Measurements from ENCODE around the gene PNLIPRP2.

PNLIPRP2 gene

DNA sequence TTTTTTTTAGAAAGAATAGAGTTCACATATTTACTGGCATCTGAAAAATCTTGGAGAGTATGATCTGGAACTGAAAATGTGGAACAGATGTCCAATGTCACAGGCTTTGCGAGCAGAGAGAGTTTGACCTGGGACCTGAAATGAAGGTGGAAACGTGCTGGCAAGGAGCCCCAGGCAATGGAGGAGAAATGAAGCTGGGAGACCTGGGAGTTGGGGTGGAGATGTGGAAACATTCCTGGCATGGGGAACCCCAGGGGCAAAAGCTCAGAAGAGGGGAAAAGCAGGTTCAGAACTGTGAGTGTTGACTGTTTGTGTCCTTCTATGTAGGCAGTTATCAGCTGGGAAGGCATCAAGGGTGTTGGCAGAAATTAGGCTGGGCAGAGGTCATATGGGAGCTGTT is 7.3 kb upstream of the PNLIPRP2 start:
- DNase-seq, result no peak

DNA sequence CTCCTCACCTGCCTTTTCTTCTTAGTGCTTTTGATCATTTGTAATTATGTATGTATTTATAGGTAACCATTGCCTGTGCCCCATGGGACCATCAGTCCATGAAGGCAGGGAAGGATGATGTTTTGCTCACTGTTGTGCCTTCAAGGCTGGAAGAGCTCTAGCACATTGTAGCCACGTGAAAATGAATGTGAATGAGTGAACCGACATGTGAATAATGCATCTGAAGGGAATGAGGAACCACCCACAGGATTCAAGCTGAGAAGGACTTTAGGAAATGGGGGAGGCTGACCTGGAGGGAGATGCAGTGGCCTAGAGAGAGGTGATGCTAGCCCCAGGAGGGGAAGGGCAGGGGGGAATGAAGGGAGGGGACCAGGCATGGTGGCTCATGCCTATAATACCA is 6.0 kb upstream of the PNLIPRP2 start:
- DNase-seq, result no peak

DNA sequence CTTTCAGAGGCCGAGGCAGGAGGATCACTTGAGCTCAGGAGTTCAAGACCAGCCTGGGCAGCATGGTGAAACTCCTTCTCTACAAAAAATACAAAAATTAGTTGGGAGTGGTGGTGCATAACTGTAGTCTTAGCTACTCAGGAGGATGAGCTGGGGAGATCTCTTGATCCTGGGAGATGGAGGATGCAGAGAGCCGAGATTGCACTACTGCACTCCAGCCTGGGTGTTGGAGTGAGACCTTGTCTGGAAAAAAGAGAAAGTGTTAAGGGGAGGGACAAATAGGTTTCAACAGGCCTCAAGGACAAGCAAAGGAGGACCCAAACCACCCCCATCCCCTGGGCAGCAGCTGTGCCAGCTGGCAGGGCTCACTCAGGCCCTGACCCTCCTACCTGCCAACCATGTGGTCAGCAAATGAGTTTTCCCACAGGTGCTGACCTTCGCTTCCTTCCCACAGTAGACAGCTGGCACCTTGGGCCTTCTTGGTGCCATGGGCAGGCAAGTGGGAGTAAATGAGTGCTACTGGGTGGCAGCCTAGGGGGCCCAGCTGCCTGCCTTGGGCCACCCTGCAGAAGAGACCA is 5.5 kb upstream of the PNLIPRP2 start:
- no peak for DNase-seq

DNA sequence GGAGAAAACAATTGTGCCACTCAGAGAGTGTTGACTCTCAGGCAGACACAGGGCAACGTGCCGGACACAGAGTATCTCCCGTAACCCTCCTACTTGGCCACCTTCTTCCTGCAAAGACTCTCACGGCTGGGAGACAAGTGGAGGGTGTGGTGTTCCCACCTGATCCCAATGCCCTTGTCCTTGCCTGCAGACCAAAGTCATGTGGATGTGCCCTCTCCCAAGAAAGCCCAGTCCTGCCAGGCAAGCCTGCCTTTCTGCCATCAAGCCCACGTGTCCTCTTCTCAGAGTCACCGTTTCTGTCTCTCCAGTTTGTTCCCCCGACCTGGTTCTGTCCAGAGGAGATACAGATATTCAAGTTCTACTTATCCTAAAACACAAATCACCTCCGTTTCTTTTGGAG is 723 bp downstream of the PNLIPRP2 start:
- no peak for DNase-seq

DNA sequence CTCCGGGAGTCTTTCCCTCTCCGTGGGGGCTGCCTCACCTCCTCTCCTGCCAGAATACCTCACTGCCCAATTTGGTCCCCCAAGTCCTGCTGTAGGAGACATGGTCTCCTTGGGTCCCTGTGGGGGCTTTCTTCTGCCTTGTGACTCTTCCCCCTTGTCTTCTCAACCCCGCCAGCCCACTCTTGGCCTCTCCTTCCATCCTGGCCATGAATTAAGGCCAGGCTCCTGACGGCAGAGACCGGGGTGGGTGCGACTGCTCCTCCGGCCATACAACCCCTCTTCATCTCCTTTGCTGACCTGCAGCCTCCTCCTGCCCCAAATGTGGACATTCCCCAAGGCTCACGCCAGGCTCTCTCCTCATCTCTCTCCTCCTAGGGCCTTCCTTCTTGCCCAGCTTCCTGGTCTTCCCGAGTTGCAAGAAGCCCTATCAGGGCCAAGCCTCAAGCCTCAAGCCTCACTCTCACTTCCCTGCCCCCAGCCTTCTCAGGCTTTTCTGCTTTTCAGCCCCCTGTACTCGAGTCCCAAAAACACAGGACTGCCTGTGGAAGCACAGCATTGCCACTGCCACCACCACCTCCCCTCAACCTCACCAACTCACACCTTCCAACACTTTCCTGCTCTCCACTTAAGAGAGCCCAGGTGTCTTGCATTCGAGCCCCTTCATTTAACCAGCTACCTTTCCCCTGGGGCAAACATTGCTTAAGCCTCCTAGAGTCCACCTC is 1.3 kb downstream of the PNLIPRP2 start:
- DNase-seq, result no peak

DNA sequence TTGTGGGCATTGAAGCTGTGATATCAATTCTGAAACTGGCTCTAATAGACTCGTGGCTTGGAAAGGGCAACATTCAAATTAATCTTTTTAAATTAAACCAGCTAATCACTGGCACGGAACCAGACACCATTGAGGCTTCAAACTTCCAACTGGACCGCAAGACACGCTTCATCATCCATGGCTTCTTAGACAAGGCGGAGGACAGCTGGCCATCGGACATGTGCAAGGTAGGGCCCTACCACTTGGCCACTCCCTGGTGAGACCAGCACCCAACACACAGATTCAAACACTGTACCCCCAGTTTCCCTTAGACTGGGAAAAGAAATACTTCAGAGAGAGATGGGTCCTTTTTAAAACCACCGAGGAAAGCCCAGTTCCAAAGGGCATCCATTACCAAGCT is 5.1 kb downstream of the PNLIPRP2 start:
- DNase-seq, result no peak

DNA sequence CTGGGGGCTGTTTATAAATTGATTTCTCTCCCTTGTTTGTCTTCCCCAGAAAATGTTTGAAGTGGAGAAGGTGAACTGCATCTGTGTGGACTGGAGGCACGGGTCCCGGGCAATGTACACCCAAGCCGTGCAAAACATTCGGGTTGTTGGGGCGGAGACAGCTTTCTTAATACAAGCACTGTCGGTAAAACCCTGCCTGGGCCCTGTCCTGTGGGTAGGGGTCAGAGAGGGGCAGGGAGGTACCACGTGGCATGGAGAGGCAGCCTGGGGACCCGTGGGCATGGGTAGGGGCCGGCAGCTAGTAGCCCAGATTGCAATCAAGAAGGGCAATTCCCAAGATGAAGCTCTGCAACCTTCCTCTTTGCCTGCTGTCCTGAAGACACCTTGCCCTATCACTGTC is 6.1 kb downstream of the PNLIPRP2 start:
- DNase-seq, result no peak

DNA sequence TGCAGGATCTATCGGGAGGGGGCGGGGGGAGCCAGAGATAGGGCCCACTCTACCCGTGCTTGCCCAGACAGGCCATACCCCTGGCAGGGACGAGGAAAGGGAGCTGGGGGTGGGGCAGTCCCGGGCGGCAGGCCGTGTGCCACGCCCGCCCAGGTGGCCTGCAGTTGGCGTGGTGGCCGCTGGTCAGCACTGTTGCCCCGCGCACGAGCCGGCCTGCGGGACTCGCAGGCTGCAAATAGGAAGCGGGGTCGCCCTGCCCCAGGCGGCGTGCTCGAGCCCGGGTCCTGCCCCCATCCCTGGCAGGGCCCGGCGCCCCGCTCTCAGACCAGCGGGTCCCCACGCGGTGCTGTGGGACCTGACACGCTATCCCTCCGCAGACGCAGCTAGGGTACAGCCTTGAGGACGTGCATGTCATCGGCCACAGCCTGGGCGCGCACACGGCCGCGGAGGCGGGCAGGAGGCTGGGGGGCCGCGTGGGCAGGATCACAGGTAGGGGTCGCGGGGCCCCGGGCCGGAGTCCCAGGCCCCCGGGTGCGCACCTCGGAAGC is 6.7 kb downstream of the PNLIPRP2 start:
- DNase-seq, result peak; percentile 28

DNA sequence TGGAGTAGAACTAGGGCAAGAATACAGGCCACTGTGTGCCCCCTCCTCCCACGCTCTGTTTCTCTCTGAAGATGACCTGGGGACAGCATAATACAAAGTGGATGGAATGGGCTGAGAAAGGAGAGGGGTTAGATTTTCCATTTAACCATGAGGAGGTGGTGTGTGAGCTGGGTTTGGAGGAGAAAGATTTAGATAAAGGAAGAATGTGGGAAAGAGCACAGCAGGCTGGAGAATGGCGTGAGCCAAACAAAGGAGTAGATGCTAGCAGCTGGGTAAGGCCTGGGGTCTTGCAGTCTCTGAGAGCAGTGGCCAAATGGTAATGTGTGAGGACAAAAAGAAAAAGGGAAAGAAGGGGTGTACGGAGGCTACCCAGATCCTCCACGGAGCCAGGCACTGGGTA is 8.6 kb downstream of the PNLIPRP2 start:
- DNase-seq, result no peak

DNA sequence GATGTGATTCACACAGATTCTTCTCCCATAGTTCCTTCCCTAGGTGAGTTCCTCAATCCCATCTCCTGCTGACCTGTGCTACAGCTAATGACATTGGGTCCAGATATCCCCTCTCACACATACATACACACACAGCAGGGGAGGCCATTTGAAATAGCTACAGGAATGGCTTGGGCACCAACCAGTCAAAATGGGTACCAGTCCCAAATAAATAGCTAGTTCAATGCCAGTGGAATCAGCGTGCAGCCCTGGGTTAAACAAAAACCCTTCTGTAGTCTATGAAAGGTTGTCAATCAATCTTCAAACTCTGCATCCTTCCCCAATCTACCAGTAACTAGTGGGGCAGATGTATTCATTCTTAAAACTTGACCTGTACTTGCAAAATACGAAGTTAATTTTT is 9.3 kb downstream of the PNLIPRP2 start:
- DNase-seq, result no peak

DNA sequence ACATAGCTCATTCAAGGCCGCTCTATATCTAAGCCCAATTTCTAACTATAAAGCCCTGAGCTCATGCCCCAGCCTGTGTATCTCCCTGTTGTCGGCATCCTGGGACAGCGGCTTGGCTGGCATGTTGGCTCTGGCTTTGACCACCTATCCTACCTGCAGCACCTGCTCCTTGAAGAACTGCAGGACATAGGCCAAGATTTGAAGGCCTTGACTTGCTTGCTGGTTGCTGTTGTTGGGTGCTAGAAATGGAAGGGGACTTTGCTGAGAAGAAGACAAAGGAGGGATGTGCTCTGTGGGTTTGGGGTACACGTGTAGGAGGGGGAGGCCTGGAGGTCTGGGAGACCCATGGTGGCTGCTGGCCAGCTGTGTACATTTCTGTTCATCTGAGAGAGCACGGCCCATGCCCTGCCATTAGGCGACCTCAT is 11.1 kb downstream of the PNLIPRP2 start:
- DNase-seq, result no peak

DNA sequence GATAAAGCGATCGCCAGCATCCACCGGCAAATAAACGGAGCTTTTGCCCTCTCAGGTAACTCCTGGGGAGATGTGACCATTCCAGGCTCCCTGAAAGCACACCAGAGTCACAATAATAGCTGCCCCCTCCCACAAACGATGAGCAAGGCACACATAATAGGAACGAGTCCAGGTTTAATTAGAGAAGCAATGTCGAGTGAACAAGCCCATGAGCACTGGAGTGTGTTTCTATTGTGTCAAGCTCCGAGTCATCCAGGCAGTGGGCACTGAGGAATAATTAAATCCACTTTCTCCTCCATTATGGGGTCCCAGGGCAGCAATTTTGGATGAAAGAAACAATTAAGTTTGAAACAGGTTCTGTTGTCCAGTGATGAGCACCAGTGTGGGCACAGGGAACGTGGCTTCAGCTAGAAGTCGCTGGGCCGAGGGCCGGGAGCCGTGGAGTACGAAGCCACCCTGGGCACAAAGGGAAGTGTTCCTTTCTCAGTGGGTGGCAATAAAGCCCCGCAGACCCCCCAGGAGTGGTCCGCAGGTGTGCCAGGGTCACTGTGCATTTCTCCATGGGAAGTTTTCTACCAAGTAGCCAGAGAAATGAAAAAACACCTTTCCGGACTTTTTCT is 12.0 kb downstream of the PNLIPRP2 start:
- no peak for DNase-seq

DNA sequence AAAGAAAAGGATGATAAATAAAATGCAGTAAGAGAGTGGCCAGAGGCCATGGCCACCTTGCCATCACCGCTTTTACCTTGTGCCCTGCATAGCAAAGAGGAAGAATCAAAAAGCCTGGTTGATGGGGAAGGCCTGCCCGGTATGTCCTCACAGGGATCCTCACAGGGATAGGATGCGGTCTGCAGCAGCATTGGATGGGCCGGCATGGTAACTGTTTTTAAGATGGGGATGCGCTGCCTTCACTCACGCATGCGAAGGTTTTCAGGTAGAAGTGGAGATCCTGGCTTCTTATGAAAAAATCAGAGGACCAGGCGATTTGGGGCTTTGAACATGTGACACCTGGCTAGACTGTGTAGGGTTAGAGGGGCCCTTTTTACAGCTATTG is 12.5 kb downstream of the PNLIPRP2 start:
- DNase-seq, result no peak

DNA sequence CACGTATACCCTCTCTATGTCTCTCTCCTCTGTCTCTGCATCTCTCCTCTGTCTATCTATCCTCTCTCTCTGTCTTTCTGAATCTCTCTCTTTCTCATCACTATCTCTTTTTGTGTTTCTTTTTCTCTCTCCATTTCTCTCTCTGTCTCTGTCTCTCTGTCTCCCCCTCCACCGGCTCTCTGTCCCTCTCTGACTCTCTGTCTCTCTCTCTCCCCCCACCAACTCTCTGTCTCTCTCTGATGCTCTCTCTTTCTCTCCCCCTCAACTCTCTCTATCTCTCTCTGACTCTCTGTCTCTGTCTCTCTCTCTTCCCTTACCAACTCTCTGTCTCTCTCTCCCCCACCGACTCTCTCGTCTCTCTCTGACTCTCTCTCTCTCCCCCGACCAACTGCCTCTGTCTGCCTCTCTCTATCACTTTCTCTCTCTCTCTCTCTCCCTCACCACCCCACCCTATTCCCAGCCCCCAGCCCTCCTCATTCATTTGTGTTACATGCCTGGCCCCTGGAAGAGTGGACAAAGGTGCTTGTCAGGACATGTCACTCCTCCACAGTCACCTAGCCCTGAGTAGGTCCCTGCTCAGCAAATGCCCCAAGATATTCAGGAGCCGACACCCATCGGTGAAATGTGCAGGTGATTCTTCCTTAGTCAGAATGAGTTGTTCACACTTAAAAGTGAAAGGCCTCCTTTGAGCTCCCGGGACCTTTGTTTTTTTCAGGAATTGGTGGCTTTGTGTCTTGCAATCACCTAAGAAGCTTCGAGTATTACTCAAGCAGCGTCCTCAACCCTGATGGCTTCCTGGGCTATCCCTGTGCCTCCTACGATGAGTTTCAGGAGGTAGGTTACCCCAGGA is 13.6 kb downstream of the PNLIPRP2 start:
- DNase-seq, result no peak

DNA sequence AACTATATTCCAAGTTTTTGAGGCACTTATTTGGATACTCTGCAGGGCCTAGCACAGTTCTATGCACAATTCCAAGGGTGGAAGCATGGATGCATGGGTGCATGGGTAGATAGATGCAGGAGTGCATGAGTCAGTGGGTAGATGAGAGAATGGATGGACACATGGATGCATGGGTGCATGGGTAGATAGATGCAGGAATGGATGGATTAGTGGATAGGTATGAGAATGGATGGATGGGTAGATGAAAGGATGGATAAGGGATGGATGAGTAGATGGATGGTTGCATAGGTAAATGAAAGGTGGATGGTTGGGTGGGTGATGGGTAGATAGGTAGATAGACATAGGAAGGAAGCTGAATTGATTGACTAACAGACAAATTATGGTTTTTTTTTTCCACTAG is 15.6 kb downstream of the PNLIPRP2 start:
- no peak for DNase-seq

DNA sequence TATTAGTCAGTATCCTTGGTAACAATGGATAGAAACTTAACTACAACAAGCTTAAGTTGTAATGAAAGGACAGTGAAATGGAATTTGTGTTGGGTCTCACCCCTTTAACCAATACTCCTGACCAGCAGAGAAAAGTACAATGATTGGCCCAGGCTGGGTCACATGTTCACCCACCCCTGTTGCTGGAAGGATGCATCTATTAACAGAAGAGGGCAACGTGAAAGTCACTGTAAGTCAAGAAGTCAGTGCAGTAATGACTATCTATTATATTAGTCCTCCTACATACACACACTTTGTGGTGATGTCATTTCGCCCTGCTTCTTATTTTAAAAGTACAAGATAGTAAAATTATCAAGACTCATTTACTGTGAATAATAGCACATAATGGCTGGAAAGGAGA is 16.2 kb downstream of the PNLIPRP2 start:
- DNase-seq, result no peak

DNA sequence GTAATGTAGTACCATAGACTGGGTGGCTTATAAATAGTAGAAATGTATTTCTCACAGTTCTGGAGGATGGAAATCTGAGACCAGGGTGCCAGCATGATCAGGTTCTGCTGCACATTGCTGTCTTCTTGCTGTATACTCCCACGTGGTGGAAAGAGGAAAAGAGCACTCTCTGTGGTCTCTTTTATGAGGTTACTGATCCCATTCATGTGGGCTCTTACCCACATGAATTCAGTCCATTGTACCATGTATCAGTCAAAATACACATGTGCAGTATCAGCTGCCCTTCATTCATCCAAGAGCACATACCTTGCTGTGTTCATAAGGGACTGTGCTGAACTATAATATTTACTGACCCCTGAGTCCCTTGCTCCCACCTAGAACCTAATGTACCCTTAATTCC is 17.1 kb downstream of the PNLIPRP2 start:
- DNase-seq, result no peak

DNA sequence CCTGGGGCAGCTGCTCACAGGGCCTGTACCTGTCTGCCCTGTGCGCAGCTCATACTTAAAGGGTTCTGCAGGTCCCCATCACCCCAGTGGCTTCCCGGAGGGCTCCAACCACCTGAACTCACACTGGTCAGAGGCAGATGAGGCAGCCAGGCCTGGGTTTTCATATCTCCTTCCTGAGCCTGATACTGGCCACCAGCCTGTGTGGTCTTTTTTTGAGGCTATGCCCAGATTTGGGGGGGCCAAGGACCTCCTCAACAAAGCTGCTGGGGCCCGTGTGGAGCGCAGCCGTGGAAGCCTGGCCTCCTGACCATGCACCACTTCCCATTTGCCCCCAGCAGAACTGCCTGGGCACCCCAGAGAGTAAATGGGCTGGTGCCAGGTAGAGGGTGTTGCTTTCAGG is 25.7 kb downstream of the PNLIPRP2 start:
- DNase-seq, result no peak

DNA sequence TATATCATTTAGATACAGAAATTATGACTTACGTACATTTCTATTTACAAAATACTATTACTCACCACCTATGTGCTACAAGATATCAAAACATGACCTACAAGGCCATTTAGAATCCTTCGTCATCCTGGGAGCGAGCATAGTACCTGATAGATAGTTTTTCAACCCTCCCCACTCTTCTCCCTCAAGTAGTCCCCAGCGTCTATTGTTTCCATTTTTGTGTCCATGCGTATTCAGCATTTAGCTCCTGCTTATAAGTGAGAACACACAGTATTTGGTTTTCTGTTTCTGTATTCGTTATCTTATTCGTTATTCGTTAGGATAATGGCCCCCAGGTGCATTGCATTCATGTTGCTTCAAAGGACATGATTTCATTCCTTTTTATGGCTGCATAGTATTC is 28.1 kb downstream of the PNLIPRP2 start:
- DNase-seq, result no peak

DNA sequence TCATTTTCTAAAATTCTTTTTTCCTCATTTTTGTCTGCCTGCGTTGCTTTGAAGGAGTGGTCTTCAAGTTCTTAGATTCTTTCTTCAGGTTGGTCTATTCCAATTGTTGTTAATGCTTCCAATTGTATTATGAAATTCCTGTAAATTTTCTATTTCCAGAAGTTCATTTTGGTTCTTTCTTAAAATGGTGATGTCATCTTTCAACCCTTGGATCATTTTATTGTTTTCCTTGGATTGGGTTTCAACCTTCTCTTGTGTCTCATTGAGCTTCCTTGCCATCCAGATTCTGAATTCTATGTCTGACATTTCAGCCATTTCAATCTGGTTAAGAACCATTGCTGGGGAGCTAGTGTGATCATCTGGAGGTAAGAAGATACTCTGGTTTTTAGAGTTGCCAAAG is 33.1 kb downstream of the PNLIPRP2 start:
- no peak for DNase-seq

DNA sequence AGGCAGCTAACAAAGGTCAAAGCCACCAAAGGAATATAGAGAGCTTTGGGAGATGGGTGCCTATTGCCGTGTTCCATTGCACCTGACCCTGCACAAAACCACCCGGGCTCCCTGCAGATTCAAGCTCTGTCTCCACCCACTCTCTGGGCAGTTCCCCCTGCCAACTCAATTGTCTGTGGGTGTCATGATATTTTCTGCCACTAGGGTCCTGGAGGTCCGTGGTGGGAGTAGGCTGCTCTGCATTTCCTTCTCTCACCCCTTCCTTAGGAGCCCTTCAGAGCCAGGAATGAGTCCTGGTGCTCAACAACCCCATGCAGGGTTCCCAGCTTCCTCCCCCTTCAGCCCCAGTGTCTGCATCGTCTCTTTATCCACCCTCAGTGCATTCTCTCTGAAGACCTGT is 34.1 kb downstream of the PNLIPRP2 start:
- peak; percentile 10 for DNase-seq

DNA sequence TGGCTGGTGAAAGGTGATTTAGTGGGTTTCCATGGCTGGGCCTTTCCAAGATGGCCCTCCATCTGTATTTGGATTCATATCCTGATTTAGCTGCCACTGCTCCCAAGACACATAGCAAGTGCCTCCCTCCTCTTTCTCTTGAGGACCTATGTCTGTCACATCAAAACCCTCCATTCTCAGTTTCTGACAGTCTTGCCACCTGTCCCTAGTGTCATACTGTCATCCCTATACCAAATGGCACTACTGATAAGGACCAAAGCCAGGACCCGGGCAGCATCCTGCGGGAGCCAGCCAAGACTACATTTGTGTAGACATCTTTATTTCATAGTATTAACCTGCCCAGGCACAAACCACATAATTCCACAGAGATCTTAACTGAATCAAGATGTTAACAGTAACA is 34.8 kb downstream of the PNLIPRP2 start:
- DNase-seq, result no peak

DNA sequence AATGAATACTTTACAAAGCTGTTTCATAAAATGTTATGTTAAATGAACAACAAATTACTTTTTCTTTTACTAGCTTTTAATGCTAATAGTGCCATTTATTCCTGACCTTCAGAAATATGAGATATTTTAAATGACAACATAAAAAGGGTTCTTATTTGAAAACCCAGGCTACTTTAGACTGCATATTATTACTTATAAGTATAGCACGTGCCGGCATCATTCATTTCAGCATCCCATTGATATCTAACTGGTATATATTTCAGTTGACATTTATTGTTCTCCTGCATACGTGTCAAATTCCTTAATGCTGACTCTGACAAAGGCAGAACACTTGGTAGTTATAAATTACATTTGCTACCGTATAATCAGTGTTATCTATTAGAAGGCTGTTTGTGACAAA is 35.3 kb downstream of the PNLIPRP2 start:
- DNase-seq, result no peak

Data from NCI-H69 (cell line).